Measurements from ENCODE around the gene SPSB1. TPM values are rescaled to one million over a fixed set of nuclear protein-coding genes. Genes with fewer than 3 reads are reported as not detected.

The SPSB1 gene
- total and polyA plus RNA-seq, 10 donors, result 1.3 to 7.9 (median 4.1) TPM

DNA sequence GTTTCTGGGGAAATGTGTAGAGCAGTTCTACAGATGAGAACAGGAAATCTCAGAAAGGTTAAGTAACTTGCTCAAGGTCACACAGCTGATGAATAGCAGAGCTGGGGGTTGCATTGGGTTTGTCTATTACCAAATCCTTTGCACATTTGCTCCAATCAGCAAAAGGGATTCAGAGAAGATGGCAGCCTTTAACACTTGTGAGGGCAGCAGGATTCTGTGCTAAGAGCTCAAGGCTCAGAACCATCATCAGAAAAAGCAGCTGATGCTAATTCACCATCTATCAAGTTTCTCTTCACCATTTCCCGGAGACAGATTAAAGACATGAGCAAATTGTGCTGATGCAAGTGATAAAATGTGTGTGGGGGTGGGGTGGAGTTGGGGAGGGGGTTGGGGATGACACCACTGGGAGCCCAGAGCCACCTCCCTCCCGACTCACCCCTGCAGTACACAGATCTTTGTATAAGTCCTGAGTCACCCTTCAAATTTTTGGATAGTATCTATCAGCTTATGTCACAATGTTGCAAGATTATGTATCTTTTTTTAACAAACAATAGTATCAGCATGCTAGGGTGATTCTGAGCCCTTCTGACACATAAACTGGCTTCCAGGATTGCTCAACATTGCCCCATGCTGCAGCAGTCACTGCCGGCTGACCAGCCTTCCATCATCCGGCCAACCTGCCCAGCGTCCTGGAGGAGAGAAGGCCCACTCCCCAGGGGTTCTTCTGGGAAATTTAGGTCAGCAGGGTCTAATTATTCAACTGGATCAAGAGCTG is 2.8 kb upstream of the SPSB1 start:
- Histone ChIP-seq H3K27ac (peak overlapping the region in 3 of 8 donors; percentile 2 to 40 (median 35)), H3K36me3 (no peaks in the 10 kb centered on the region), H3K4me1 (peaks cover 3 to 47% (median 31%) of the 10 kb centered on the region in 6 donors), H3K9me3 (peaks cover 4 to 32% (median 19%) of the 10 kb centered on the region in 8 donors), H3K4me3 (no peak overlapping the region), H3K27me3 (replicated peaks in 1 of 7) (peaks cover 0 to 23% (median 3%) of the 10 kb centered on the region in 7 donors)
- 39 to 66% (median 54%) methylated on average over 5 of the region's 5 CpGs for WGBS, 5 donors
- intact Hi-C loops (cut with DNase I; ENCODE audit: low total_unique reads), result loop anchor here (2.0 kb wide), 2 partner anchors 167 to 199 kb away; no protein-coding TSS in a partner anchor
- no peak for TF ChIP-seq POLR2A (IDR thresholded peaks at IDR 0.05)
- TF ChIP-seq POLR2AphosphoS5 (IDR thresholded peaks at IDR 0.05), result no peak
- no peak for TF ChIP-seq CTCF (IDR thresholded peaks at IDR 0.05 in 8 of 11, conservative IDR thresholded peaks at IDR 0.05 in 3 of 11)
- DNase-seq, result no peak

GRCh38 chr1:9291914-9292360 is 757 bp upstream of the SPSB1 start:
- WGBS, 5 donors, result 30 to 40% (median 38%) methylated on average over 8 to 13 of the region's 13 CpGs
- Histone ChIP-seq H3K4me1 (peaks cover 3 to 56% (median 32%) of the 10 kb centered on the region in 6 donors), H3K4me3 (peak overlapping the region; percentile 33 to 94 (median 78)), H3K27ac (peak overlapping the region; percentile 53 to 83 (median 76)), H3K36me3 (no peaks in the 10 kb centered on the region), H3K9me3 (peaks cover 4 to 23% (median 17%) of the 10 kb centered on the region in 8 donors), H3K27me3 (replicated peaks in 1 of 7) (peaks cover 0 to 30% (median 3%) of the 10 kb centered on the region in 7 donors)
- DNase-seq, result no peak
- no peak for TF ChIP-seq CTCF (IDR thresholded peaks at IDR 0.05 in 8 of 11, conservative IDR thresholded peaks at IDR 0.05 in 3 of 11)
- no peak for TF ChIP-seq POLR2AphosphoS5 (IDR thresholded peaks at IDR 0.05)
- TF ChIP-seq POLR2A (IDR thresholded peaks at IDR 0.05), result no peak
- intact Hi-C loops (cut with DNase I; ENCODE audit: low total_unique reads), result no loop called here

GRCh38 chr1:9293241-9293532 is 493 bp downstream of the SPSB1 start:
- Histone ChIP-seq H3K9me3 (peaks cover 4 to 11% (median 8%) of the 10 kb centered on the region in 8 donors), H3K36me3 (no peaks in the 10 kb centered on the region), H3K27ac (peak overlapping the region; percentile 53 to 83 (median 76)), H3K4me3 (peak overlapping the region; percentile 67 to 94 (median 79)), H3K27me3 (replicated peaks in 1 of 7) (peaks cover 0 to 30% (median 3%) of the 10 kb centered on the region in 7 donors), H3K4me1 (peaks cover 3 to 56% (median 32%) of the 10 kb centered on the region in 6 donors)
- 0 to 2% (median 0%) methylated on average over 9 to 43 of the region's 43 CpGs; no CpG with 5 or more reads in 1 of the 5 donors for WGBS, 5 donors
- no peak for TF ChIP-seq POLR2A (IDR thresholded peaks at IDR 0.05)
- intact Hi-C loops (cut with DNase I; ENCODE audit: low total_unique reads), result no loop called here
- peak; percentile 81 for DNase-seq

DNA sequence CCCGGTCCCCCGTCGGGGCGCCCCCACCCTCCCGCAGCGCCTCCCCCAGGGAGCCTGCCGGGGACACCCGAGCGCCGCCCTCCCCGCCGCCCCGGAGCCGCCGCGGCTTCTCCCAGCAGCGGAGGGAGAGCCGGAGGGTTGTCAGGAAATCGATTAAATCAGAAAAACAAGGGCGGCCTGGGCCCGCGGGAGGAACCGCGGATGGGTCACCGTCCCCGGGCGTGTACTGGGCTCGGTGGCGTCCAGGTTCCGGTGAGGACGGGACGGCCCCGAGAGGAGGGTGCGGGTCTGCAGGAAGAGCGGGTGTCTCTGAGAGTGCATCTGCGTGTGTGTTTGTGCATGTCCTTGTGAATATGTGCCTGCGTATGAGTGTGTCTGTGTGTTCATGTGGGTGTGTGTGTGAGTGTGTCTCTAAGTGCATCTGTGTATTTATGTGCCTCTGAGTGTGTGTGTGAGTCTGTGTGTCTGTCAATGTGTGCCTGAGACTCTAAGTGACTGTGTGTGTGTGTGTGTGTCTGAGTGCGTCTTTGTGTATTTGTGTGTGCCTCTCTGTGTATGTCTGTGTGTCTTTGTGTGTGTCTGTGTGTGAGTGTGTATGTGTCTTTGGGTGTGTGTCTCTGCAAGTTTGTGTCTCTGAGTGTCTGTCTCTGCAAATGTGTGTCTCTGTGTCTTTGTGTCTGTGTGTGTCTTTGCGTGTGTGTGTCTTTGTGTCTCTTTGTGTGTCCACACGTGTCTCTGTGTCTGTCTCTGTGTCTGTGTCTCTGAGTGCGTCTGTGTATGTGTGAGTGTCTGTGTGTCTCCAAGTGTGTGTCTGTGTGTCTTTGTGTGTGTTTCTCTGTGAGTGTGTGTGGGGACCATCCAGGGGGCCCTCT is 1.1 kb downstream of the SPSB1 start:
- Histone ChIP-seq H3K36me3 (no peaks in the 10 kb centered on the region), H3K4me1 (peaks cover 3 to 56% (median 32%) of the 10 kb centered on the region in 6 donors), H3K27me3 (replicated peaks in 1 of 7) (peaks cover 0 to 30% (median 3%) of the 10 kb centered on the region in 7 donors), H3K9me3 (peaks cover under 1 to 5% (median 3%) of the 10 kb centered on the region in 8 donors), H3K4me3 (peak overlapping the region; percentile 67 to 94 (median 79)), H3K27ac (peak overlapping the region; percentile 53 to 83 (median 76))
- DNase-seq, result peak; percentile 84
- no peak for TF ChIP-seq CTCF (IDR thresholded peaks at IDR 0.05 in 8 of 11, conservative IDR thresholded peaks at IDR 0.05 in 3 of 11)
- no peak for TF ChIP-seq POLR2A (IDR thresholded peaks at IDR 0.05)
- peak in 1 of 3 donors; percentile 69 for TF ChIP-seq POLR2AphosphoS5 (IDR thresholded peaks at IDR 0.05)
- intact Hi-C loops (cut with DNase I; ENCODE audit: low total_unique reads), result no loop called here
- 6 to 12% (median 7%) methylated on average over 22 to 41 of the region's 41 CpGs for WGBS, 5 donors

All from spleen (tissue), 11 donors.